Endometrial microvascular endothelial cells (primary cell): ENCODE data around the gene CUL3. TPM values are rescaled to one million over a fixed set of nuclear protein-coding genes. Genes with fewer than 3 reads are reported as not detected.

Experiments used
- in situ Hi-C: cut with HindIII; loops from 2 replicates; pipeline ENCODE4 v1.10.0; 2017; ENCODE audit warnings: low sequenced_read_pairs, low pct_unique_long_range_greater_than_20kb; ENCODE audit errors: inconsistent ontology term
- total RNA-seq: library from RNA; depleted of rRNA; stranded (reverse); fragments of >200 nt; gene quantifications from one replicate; pipeline ENCODE4 v1.2.3, GENCODE V29; 2015; ENCODE audit errors: inconsistent ontology term

Gene CUL3
- total RNA-seq, 1 donor from 2014 or later = 55.0 TPM

DNA sequence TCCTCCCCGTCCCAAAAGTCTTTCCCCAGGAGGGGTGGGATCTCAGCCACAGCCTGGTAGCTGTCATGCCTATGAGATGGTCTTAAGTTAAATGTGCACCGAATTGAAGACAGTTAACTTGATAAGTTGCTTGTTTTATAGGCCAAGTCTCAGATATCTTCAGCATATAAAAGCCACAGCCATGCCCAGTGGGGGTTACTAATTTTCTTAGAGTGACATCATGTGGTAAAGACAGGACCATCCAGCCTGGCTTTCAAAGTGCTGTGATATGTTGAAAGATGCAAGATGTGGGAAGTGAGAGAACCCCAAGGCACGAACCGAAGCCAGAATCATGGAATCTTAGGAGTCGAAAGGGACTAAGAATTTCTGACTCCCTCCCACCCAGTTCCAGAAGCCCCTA is 141.1 kb downstream of the CUL3 start:
- in situ Hi-C loops = loop anchor here (5.0 kb wide), 1 partner anchor 37 kb away; no protein-coding TSS in a partner anchor

GRCh38 chr2:224442071-224442967 is 142.8 kb downstream of the CUL3 start:
- in situ Hi-C loops = loop anchor here (5.0 kb wide), 1 partner anchor 35 kb away; no protein-coding TSS in a partner anchor

- in situ Hi-C loops = loop anchor here (5.0 kb wide), 1 partner anchor 34 kb away; no protein-coding TSS in a partner anchor
These were observed 144.2 kb downstream of the CUL3 start for GRCh38 chr2:224440988-224441387.

DNA sequence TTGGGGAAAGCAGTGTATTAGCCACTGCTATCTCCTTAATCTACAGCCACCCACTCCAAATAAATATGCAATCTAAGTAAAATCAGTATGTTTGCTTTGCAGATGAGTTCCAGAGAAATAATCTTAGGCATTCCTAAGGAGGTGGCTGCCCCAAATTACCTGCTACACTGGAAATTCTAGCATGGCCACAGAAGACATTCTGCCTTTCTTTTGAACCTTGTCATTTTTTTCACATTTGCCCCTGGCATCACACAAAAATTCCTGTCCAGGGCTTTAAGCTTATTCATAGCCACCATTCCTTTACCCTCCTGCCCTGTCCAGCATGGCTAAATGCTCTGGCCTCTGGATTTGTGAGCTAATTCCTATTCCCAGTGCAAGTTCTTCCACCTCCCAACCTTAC is 146.4 kb downstream of the CUL3 start:
- in situ Hi-C loops = no loop called here

DNA sequence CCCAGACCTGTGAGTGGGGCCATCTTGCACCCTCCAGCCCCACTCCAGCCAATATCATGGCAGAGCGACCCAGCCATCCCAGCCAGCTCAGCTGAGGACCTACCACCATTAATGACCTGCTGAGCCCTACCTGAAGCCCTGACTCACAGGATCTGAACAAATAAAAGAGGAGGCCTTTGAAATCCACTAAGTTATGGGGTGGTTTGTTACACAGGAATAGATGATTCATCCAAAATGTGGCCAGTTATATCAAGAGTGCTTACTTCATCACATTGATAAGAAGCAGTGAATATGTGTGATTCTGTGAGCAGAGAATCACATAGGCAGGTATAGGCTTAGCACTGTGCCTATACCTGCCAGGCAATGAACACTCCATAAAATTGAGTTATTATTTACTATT is 148.5 kb downstream of the CUL3 start:
- in situ Hi-C loops = no loop called here

- in situ Hi-C loops = no loop called here
These were observed 150.5 kb downstream of the CUL3 start for GRCh38 chr2:224434618-224435017.

GRCh38 chr2:224433442-224433841 is 151.7 kb downstream of the CUL3 start:
- in situ Hi-C loops = no loop called here

DNA sequence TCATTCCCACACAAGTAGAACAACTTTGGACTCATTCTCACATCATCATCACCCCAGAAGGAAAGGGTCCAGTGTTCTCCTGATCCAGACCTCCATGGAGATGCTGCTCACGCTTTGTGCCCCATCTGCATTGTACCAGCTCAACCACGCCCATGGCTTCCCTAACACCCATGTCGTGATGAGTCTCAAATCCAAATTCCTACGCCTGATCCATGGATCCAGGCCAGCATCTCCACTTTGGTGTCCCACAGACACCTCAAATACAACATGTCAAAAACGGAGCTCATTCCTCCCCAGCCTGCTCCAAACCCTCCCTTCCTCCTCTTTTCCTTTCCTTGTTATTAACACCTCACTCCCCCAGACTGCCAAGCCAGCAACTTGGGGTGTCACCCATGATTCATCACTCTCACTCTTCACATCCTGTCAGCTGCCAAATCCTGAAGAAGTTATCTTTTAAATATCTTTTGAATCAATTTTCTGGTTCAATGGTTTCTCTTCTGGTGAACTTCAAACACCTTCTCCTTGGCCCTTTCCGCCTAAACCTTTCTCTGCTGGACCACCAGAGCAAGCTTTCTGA is 153.1 kb downstream of the CUL3 start:
- in situ Hi-C loops = no loop called here

DNA sequence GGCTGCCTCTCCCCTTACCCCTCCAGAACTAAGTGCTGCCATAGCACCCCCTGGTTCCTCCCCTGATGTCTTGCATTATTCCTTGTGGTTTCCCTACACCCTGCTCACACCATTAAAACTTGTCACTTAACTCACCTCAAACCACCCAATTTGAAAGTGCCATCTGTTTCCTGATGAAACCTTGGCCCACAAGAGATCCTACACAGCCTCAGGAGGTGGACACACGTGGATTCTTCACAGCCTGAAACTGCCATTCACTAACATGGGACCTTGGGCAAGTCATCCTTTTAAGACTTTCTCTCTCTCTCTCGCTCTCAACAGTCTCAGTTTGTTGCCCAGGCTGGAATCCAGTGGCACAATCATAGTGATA is 155.7 kb downstream of the CUL3 start:
- in situ Hi-C loops = no loop called here

DNA sequence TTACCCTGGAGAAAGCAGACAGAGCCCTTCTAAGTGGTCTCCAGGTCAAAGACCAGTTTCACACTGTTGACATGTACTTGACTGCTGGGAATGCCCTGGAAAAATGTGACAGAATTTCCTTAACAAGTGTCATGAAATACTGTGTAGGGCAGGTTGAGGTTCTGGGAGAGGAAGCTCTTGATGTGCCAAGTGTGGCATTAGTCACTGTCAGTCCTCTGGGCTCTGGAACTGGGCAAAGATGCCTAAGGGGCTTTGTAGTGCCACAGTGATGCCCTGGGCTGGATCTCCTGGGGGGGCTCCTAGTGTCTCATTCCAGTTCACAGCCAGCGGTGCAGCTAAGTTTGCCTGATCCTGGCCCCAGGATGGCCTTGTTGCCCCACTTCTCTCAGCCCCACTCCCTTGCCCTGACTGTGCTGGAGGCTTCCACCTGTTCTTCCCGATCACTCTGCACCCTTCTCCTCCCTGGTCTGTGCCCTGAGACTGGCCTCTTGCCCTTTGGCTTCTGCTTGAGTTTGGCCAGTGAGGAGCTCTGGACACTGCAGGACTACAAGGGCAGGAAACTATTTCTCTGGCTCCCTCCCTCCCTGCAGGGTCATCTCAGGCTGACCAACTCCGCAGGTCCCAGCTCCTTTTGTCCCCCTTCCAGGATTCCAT is 156.2 kb downstream of the CUL3 start:
- in situ Hi-C loops = no loop called here

DNA sequence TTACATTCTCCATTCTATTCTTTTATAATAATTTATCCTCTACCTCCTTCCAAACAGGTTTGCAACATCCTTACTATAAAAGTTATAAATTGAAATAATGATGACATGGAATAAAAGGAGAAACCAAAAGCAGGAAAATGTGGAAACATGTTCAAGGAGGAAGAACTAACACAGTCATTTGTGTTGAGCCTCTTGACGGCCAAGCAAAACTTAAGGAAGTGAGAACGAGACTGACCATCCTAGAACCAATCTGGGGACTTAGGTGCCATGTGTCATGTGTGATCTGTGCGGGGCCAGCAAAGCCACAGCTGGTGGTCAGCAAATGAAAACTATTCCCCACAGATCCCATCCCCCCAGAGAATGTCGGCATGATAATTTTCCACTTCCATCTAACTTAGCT is 157.7 kb downstream of the CUL3 start:
- in situ Hi-C loops = no loop called here

GRCh38 chr2:224426656-224427055 is 158.5 kb downstream of the CUL3 start:
- in situ Hi-C loops = no loop called here

GRCh38 chr2:224421065-224421464 is 164.1 kb downstream of the CUL3 start:
- in situ Hi-C loops = no loop called here

Other genes starting within 250 kb of the CUL3 start
- 40.5 TPM for gene FAM124B, start 183.3 kb downstream of the CUL3 start, total RNA-seq
- not detected for gene CCDC195, start 131.0 kb upstream of the CUL3 start, total RNA-seq